Measurements from ENCODE around the gene PHF14. TPM values are rescaled to one million over a fixed set of nuclear protein-coding genes. Genes with fewer than 3 reads are reported as not detected.
"Not testable (repeated sequence)": the region's sequence is repeated elsewhere in the genome, so short reads cannot be mapped to it uniquely, and the experiment has no call there.

Gene PHF14
- total and polyA plus RNA-seq, 2 donors (not counting 1 experiment from before 2014, with no cell fraction given) = 9.6 to 43.7 TPM

DNA sequence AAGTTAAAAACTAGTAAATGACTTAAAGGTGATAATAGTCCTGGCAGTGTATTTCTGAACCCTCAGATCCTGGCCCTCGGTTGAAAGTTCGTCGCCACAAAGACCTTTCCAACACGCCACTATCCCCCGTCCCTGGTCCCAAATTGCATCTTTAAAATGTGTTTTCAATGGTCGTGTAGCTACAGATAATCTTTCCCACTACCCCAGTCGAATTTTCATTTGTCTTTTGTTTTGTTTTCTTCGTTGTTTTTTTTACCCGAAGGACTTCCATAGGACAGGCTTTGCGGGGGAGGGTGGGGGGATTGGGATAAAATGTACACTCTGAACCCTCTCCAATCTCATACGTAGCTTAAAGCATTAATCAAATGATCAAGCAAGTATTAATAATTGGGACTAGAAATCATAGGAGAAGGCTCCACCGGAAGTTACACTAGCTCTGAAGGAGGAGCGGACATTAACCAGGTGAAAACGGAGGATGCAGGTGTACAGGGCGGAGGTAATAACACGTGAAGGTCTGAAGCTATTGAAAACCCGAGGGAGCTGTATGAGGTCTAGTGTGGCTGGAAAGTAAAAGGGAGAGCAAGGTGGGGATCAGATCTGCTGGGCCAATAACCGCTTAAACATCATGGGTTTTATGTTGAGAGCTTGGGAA lies 32.8 kb upstream of the PHF14 start:
- CTCF ChIA-PET = interaction anchor here (0.6 to 2.5 kb wide), 6 partner anchors 33 to 270 kb away, joined by 3 to 14 read pairs (median 4); partner anchors contain the start of gene PHF14
- Histone ChIP-seq H3K4me1 (ENCODE audit: control insufficient read depth in 2 of 2, insufficient read depth in 2 of 2, low read length in 2 of 2) (peaks cover 19 to 27% of the 10 kb centered on the region in 2 donors), H3K9ac (ENCODE audit: low read length) (peak overlapping the region; percentile 97), H4K20me1 (ENCODE audit: control insufficient read depth, insufficient read depth, low read length, poor library complexity, severe bottlenecking) (no peaks in the 10 kb centered on the region), H3K27me3 (replicated peaks in 1 of 4; ENCODE audit: control extremely low read depth in 1 of 4, control insufficient read depth in 3 of 4, insufficient read depth in 4 of 4, low read length in 3 of 4) (no peaks in the 10 kb centered on the region), H3K79me2 (ENCODE audit: control insufficient read depth, insufficient read depth, low read length) (peaks cover 33% of the 10 kb centered on the region), H3K4me3 (ENCODE audit: control extremely low read depth in 1 of 5, extremely low read depth in 1 of 5, insufficient read depth in 1 of 5, low read depth in 2 of 5, low read length in 4 of 5) (peak overlapping the region; percentile 81 to 99 (median 90)), H2AFZ (ENCODE audit: insufficient read depth, low read depth, low read length, poor library complexity, severe bottlenecking) (peak overlapping the region; percentile 94), H3K27ac (ENCODE audit: low read length in 2 of 2) (peak overlapping the region; percentile 85 to 94), H3K9me3 (ENCODE audit: control extremely low read depth in 1 of 3, control insufficient read depth in 2 of 3, insufficient read depth in 1 of 3, low read length in 2 of 3) (no peaks in the 10 kb centered on the region), H3K4me2 (replicated peaks; ENCODE audit: low read depth, low read length, poor library complexity, severe bottlenecking) (peak overlapping the region; percentile 85), H3K36me3 (replicated peaks in 1 of 2; ENCODE audit: control extremely low read depth in 1 of 2, control insufficient read depth in 1 of 2, extremely low read depth in 1 of 2, insufficient read depth in 2 of 2, low read length in 1 of 2) (peaks cover 0 to 14% of the 10 kb centered on the region in 2 experiments)
- Mint-ChIP-seq H3K27me3 (no peaks in the 10 kb centered on the region), H3K4me1 (peaks cover 13% of the 10 kb centered on the region), H3K4me3 (no peak overlapping the region), H3K27ac (no peak overlapping the region), H3K9me3 (ENCODE audit: insufficient read depth) (no peaks in the 10 kb centered on the region)
- DNase-seq = peak; percentile 57
- 31% methylated on average over 7 of the region's 18 CpGs for WGBS (ENCODE audit: insufficient coverage)
- intact Hi-C loops (cut with micrococcal nuclease) = loop anchor here (1.0 kb wide), 1 partner anchor 32 kb away; the partner anchor contains the start of gene PHF14
- no peak for ATAC-seq (ENCODE audit: low read depth)
- POLR2A ChIA-PET = interaction anchor here (0.7 to 3.5 kb wide), 3 partner anchors 33 to 1270 kb away, joined by 3 to 33 read pairs (median 12); partner anchors contain the start of gene PHF14
- no peak for TF ChIP-seq EZH2 (IDR thresholded peaks at IDR 0.05; ENCODE audit: borderline replicate concordance, insufficient read depth, low read depth, low read length, poor library complexity, severe bottlenecking)
- TF ChIP-seq, protein P1, sequence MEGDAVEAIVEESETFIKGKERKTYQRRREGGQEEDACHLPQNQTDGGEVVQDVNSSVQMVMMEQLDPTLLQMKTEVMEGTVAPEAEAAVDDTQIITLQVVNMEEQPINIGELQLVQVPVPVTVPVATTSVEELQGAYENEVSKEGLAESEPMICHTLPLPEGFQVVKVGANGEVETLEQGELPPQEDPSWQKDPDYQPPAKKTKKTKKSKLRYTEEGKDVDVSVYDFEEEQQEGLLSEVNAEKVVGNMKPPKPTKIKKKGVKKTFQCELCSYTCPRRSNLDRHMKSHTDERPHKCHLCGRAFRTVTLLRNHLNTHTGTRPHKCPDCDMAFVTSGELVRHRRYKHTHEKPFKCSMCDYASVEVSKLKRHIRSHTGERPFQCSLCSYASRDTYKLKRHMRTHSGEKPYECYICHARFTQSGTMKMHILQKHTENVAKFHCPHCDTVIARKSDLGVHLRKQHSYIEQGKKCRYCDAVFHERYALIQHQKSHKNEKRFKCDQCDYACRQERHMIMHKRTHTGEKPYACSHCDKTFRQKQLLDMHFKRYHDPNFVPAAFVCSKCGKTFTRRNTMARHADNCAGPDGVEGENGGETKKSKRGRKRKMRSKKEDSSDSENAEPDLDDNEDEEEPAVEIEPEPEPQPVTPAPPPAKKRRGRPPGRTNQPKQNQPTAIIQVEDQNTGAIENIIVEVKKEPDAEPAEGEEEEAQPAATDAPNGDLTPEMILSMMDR (IDR thresholded peaks at IDR 0.05) = no peak

DNA sequence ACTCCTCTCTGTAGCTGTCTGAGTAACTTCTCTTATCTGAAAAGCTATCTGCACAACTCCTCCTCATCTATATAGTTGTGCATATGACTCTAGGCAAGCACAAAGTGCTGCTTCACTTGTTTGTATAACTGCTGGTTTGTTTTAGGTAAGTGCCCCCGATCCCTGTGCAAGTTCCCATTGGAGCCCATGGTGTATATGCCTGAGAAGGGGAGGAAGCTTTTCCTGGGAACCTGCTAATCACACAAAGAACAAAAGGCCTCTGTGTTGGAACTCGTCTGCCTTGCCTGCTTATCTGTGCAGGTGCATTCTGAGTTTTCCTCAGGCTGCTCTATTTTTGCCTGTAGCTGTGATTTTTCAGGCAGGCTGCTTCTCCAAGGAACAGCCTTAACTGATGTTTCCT lies 23.2 kb upstream of the PHF14 start:
- Mint-ChIP-seq H3K27ac (no peak overlapping the region), H3K4me1 (peaks cover 2% of the 10 kb centered on the region), H3K4me3 (no peak overlapping the region), H3K27me3 (peaks cover 3% of the 10 kb centered on the region), H3K9me3 (ENCODE audit: insufficient read depth) (no peaks in the 10 kb centered on the region)
- no peak overlapping the region for H3K27ac ChIP-seq (ENCODE audit: low read length in 2 of 2)
- intact Hi-C loops (cut with micrococcal nuclease) = no loop called here
- ATAC-seq (ENCODE audit: low read depth) (no peak), DNase-seq (no peak)
- H3K27me3 ChIP-seq (replicated peaks in 1 of 4; ENCODE audit: control extremely low read depth in 1 of 4, control insufficient read depth in 3 of 4, insufficient read depth in 4 of 4, low read length in 3 of 4) = no peaks in the 10 kb centered on the region
- no peak for TF ChIP-seq EZH2 (IDR thresholded peaks at IDR 0.05; ENCODE audit: borderline replicate concordance, insufficient read depth, low read depth, low read length, poor library complexity, severe bottlenecking)
- H2AFZ ChIP-seq (ENCODE audit: insufficient read depth, low read depth, low read length, poor library complexity, severe bottlenecking) = no peak overlapping the region
- no peaks in the 10 kb centered on the region for H3K9me3 ChIP-seq (ENCODE audit: control extremely low read depth in 1 of 3, control insufficient read depth in 2 of 3, insufficient read depth in 1 of 3, low read length in 2 of 3)
- H3K79me2 ChIP-seq (ENCODE audit: control insufficient read depth, insufficient read depth, low read length) = no peaks in the 10 kb centered on the region
- no peak overlapping the region for H3K9ac ChIP-seq (ENCODE audit: low read length)
- no peaks in the 10 kb centered on the region for H3K36me3 ChIP-seq (replicated peaks in 1 of 2; ENCODE audit: control extremely low read depth in 1 of 2, control insufficient read depth in 1 of 2, extremely low read depth in 1 of 2, insufficient read depth in 2 of 2, low read length in 1 of 2)
- no peak overlapping the region for H3K4me2 ChIP-seq (replicated peaks; ENCODE audit: low read depth, low read length, poor library complexity, severe bottlenecking)
- 80% methylated on average over 1 of the region's 2 CpGs for WGBS (ENCODE audit: insufficient coverage)
- POLR2A ChIA-PET = no interaction called here
- no peak overlapping the region for H3K4me3 ChIP-seq (ENCODE audit: control extremely low read depth in 1 of 5, extremely low read depth in 1 of 5, insufficient read depth in 1 of 5, low read depth in 2 of 5, low read length in 4 of 5)
- H3K4me1 ChIP-seq (ENCODE audit: control insufficient read depth in 2 of 2, insufficient read depth in 2 of 2, low read length in 2 of 2) = no peaks in the 10 kb centered on the region
- no peaks in the 10 kb centered on the region for H4K20me1 ChIP-seq (ENCODE audit: control insufficient read depth, insufficient read depth, low read length, poor library complexity, severe bottlenecking)
- CTCF ChIA-PET = no interaction called here

DNA sequence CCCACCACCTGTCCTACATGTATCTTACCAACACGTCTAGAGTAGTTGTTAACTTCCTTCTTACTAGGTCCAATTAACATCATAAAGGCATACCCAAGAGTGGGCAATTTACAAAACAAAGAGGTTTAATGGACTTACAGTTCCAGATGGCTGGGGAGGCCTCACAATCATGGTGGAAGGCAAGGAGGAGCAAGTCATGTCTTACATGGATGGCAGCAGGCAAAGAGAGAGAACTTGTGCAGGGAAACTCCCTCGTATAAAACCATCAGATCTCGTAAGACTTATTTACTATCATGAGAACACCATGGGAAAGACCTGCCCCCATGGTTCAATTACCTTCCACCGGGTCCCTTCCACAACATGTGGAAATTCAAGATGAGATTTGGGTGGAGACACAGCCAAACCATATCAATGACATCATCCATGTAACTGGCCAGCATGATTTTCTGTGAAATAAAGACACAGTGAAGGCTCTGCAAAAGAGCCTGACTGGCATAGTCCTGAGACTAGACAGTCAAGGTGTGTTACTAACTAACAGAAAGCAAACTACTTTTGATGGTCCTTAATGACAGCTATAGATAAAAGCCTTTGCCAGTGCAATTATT lies 22.6 kb upstream of the PHF14 start:
- H3K36me3 ChIP-seq (replicated peaks in 1 of 2; ENCODE audit: control extremely low read depth in 1 of 2, control insufficient read depth in 1 of 2, extremely low read depth in 1 of 2, insufficient read depth in 2 of 2, low read length in 1 of 2); H3K27ac Mint-ChIP-seq; intact Hi-C loops (cut with micrococcal nuclease); H3K27me3 ChIP-seq (replicated peaks in 1 of 4; ENCODE audit: control extremely low read depth in 1 of 4, control insufficient read depth in 3 of 4, insufficient read depth in 4 of 4, low read length in 3 of 4); H3K9me3 Mint-ChIP-seq (ENCODE audit: insufficient read depth); H3K27me3 Mint-ChIP-seq; H3K4me1 ChIP-seq (ENCODE audit: control insufficient read depth in 2 of 2, insufficient read depth in 2 of 2, low read length in 2 of 2); H3K4me3 ChIP-seq (ENCODE audit: control extremely low read depth in 1 of 5, extremely low read depth in 1 of 5, insufficient read depth in 1 of 5, low read depth in 2 of 5, low read length in 4 of 5); ATAC-seq (ENCODE audit: low read depth); H3K27ac ChIP-seq (ENCODE audit: low read length in 2 of 2); H4K20me1 ChIP-seq (ENCODE audit: control insufficient read depth, insufficient read depth, low read length, poor library complexity, severe bottlenecking); H2AFZ ChIP-seq (ENCODE audit: insufficient read depth, low read depth, low read length, poor library complexity, severe bottlenecking); H3K9ac ChIP-seq (ENCODE audit: low read length); H3K4me1 Mint-ChIP-seq; H3K9me3 ChIP-seq (ENCODE audit: control extremely low read depth in 1 of 3, control insufficient read depth in 2 of 3, insufficient read depth in 1 of 3, low read length in 2 of 3); POLR2A ChIA-PET; DNase-seq; CTCF ChIA-PET; H3K4me2 ChIP-seq (replicated peaks; ENCODE audit: low read depth, low read length, poor library complexity, severe bottlenecking); H3K4me3 Mint-ChIP-seq; H3K79me2 ChIP-seq (ENCODE audit: control insufficient read depth, insufficient read depth, low read length): not testable (repeated sequence)
- WGBS (ENCODE audit: insufficient coverage) = 81% methylated on average over 3 of the region's 4 CpGs
